Endothelial cell of umbilical vein (primary cell): ENCODE results near the gene BABAM2.

Experiments
- EZH2 ChIP-seq: IDR thresholded peaks from 2 replicates; pipeline ENCODE4 v1.6.1; 2012; ENCODE audit warnings: borderline replicate concordance, low read depth, mild to moderate bottlenecking, moderate library complexity, low read length, inconsistent platforms; ENCODE audit not compliant: severe bottlenecking
- FOS ChIP-seq: IDR thresholded peaks from 2 replicates; pipeline ENCODE4 v1.6.1; 2011; ENCODE audit warnings: mild to moderate bottlenecking, low read length, moderate library complexity, borderline replicate concordance; ENCODE audit not compliant: insufficient read depth
- GATA2 ChIP-seq: IDR thresholded peaks from 2 replicates; pipeline ENCODE4 v1.7.0; 2011; ENCODE audit warnings: low read depth, mild to moderate bottlenecking, moderate library complexity, mixed read lengths, low read length; ENCODE audit not compliant: insufficient read length, insufficient read depth
- JUN ChIP-seq: IDR thresholded peaks from 2 replicates; pipeline ENCODE4 v1.6.1; 2011; ENCODE audit warnings: borderline replicate concordance, low read depth; ENCODE audit not compliant: insufficient read length, insufficient read depth
- MYC ChIP-seq: IDR thresholded peaks from one replicate; pipeline ENCODE4 v1.6.1; 2011; ENCODE audit warnings: mild to moderate bottlenecking, low read depth, low read length
- POLR2A ChIP-seq: IDR thresholded peaks from 2 replicates; pipeline ENCODE4 v1.6.1; 2012; ENCODE audit warnings: low read depth, mild to moderate bottlenecking, control low read depth, low read length
- POLR2AphosphoS5 ChIP-seq: IDR thresholded peaks from 2 replicates; pipeline ENCODE4 v1.6.1; 2012; ENCODE audit warnings: low read depth, mild to moderate bottlenecking, control low read depth, low read length, moderate library complexity; ENCODE audit not compliant: insufficient read depth
- TF ChIP-seq, protein P1 (sequence below), 2 donors: IDR thresholded peaks; 1 replicate in 1 of 2; 2 replicates in 1 of 2; pipeline ENCODE4 v1.5.1; 2011; ENCODE audit warnings: low read length in 2 of 2, mild to moderate bottlenecking in 2 of 2, moderate library complexity in 2 of 2, control low read depth in 1 of 2, inconsistent platforms in 1 of 2, low read depth in 1 of 2; ENCODE audit not compliant: insufficient read depth in 1 of 2; ENCODE audit errors: extremely low read depth in 1 of 2
- TF ChIP-seq, protein P2 (sequence below): IDR thresholded peaks from 2 replicates; pipeline ENCODE4 v1.6.1; 2011; ENCODE audit not compliant: insufficient read depth, insufficient read length

DNA sequence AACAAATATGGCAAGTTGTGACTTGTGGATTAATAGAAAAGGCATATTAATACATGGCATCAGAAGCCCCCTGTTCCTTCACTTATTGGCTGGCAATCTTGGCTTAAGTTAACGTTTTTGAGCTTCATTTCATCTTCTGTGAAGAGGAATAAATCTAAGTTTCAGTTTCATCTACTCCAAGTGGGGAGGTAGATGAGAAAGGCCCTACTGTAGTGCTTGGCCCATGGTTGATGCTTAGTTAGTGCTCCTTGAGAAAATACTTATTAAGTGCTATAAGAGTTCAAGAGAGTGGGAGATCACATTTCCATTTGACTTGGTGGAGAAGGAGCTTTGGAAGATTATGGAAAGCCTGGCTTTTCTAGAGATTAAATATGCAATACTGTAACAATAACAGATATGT, 244.3 kb downstream of the BABAM2 start:
- TF ChIP-seq, protein P1, sequence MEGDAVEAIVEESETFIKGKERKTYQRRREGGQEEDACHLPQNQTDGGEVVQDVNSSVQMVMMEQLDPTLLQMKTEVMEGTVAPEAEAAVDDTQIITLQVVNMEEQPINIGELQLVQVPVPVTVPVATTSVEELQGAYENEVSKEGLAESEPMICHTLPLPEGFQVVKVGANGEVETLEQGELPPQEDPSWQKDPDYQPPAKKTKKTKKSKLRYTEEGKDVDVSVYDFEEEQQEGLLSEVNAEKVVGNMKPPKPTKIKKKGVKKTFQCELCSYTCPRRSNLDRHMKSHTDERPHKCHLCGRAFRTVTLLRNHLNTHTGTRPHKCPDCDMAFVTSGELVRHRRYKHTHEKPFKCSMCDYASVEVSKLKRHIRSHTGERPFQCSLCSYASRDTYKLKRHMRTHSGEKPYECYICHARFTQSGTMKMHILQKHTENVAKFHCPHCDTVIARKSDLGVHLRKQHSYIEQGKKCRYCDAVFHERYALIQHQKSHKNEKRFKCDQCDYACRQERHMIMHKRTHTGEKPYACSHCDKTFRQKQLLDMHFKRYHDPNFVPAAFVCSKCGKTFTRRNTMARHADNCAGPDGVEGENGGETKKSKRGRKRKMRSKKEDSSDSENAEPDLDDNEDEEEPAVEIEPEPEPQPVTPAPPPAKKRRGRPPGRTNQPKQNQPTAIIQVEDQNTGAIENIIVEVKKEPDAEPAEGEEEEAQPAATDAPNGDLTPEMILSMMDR (IDR thresholded peaks at IDR 0.05; ENCODE audit: extremely low read depth in 1 of 2, insufficient read depth in 1 of 2, low read depth in 1 of 2, low read length in 2 of 2), result no peak
- no peak for TF ChIP-seq EZH2
- TF ChIP-seq POLR2AphosphoS5, result no peak
- no peak for TF ChIP-seq POLR2A
- TF ChIP-seq JUN, result no peak
- TF ChIP-seq MYC, result no peak
- no peak for TF ChIP-seq FOS
- TF ChIP-seq, protein P2, sequence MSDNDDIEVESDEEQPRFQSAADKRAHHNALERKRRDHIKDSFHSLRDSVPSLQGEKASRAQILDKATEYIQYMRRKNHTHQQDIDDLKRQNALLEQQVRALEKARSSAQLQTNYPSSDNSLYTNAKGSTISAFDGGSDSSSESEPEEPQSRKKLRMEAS, result no peak
- TF ChIP-seq GATA2, result no peak
